Naive B cell (primary cell): Measurements from ENCODE around the gene TKTL1. TPM values are rescaled to one million over a fixed set of nuclear protein-coding genes. Genes with fewer than 3 reads are reported as not detected.

Experiments
- ATAC-seq, 2 donors: fragments of 150-1000 bp; cut with Tn5 transposase; 2 replicates each; pipeline ENCODE4 v1.10.0; 2021; ENCODE audit warnings: low read depth in 2 of 2, mild to moderate bottlenecking in 2 of 2, moderate library complexity in 2 of 2
- DNase-seq: peaks from one replicate; pipeline ENCODE4 v3.0.0; 2022
- H3K27ac Mint-ChIP-seq, 6 donors: one replicate each; pipeline ENCODE4 v1.8.0; 2020 to 2022; ENCODE audit warnings: mild to moderate bottlenecking in 6 of 6, mixed read lengths in 6 of 6, moderate library complexity in 5 of 6, inconsistent platforms in 2 of 6
- H3K27me3 Mint-ChIP-seq, 3 donors: one replicate each; pipeline ENCODE4 v1.8.0; 2021 to 2022; ENCODE audit warnings: mixed read lengths in 3 of 3, mild to moderate bottlenecking in 1 of 3
- H3K36me3 Mint-ChIP-seq, 2 donors: one replicate each; pipeline ENCODE4 v1.8.0; 2020 to 2022; ENCODE audit warnings: mixed read lengths in 2 of 2, inconsistent platforms in 1 of 2, mild to moderate bottlenecking in 1 of 2
- H3K4me1 Mint-ChIP-seq, 3 donors: one replicate each; pipeline ENCODE4 v1.8.0; 2020 to 2022; ENCODE audit warnings: mixed read lengths in 3 of 3, inconsistent platforms in 1 of 3, mild to moderate bottlenecking in 1 of 3, moderate library complexity in 1 of 3
- H3K4me3 Mint-ChIP-seq, 8 donors: one replicate each; pipeline ENCODE4 v1.8.0; 2020 to 2022; ENCODE audit warnings: mild to moderate bottlenecking in 8 of 8, mixed read lengths in 8 of 8, moderate library complexity in 8 of 8, inconsistent platforms in 2 of 8
- H3K9me3 Mint-ChIP-seq, 7 donors: one replicate each; pipeline ENCODE4 v1.8.0; 2020 to 2022; ENCODE audit warnings: mixed read lengths in 7 of 7, mild to moderate bottlenecking in 5 of 7, inconsistent platforms in 2 of 7, moderate library complexity in 1 of 7
- polyA plus RNA-seq, 6 donors: library from polyadenylated mRNA; unstranded; fragments of 300-500 nt; fragmentation: Illumina TruSeq; gene quantifications; one replicate each; pipeline ENCODE4 v1.2.3, GENCODE V29; 2021; ENCODE audit warnings: low read depth in 6 of 6

TKTL1 gene
- polyA plus RNA-seq, 6 donors from 2014 or later: 0.27 to 0.57 (median 0.38) TPM; not detected in 1

DNA sequence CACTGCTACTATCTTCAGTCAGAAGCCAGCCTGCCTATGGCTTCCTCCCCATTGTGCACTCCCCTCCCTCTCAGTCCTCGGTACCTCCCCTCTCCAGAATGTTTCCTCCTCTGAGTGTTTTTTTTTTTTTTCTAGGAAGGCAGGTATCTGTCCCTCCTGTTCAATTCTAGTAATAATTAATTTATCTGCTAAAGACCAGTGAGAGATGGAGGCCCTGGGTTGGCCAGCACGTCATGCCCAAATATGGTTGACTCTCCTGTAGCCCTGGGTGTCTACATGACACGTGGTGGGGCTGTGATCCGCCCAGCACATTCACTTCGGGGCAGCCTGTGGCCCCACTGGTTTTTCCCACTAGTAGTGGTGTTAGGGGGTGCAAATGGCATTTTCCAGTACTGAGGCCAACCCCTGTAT, 77.0 kb downstream of the TKTL1 start:
- Mint-ChIP-seq H3K27me3 (no peaks in the 10 kb centered on the region), H3K27ac (peak overlapping the region in 2 of 6 donors; percentile 32 to 50), H3K4me3 (peak overlapping the region; percentile 44 to 85 (median 70)), H3K36me3 (no peaks in the 10 kb centered on the region), H3K4me1 (peaks cover 5 to 21% (median 17%) of the 10 kb centered on the region in 3 donors), H3K9me3 (peaks cover 0 to 2% (median 0%) of the 10 kb centered on the region in 7 donors)
- no peak for DNase-seq
- ATAC-seq: no peak

DNA sequence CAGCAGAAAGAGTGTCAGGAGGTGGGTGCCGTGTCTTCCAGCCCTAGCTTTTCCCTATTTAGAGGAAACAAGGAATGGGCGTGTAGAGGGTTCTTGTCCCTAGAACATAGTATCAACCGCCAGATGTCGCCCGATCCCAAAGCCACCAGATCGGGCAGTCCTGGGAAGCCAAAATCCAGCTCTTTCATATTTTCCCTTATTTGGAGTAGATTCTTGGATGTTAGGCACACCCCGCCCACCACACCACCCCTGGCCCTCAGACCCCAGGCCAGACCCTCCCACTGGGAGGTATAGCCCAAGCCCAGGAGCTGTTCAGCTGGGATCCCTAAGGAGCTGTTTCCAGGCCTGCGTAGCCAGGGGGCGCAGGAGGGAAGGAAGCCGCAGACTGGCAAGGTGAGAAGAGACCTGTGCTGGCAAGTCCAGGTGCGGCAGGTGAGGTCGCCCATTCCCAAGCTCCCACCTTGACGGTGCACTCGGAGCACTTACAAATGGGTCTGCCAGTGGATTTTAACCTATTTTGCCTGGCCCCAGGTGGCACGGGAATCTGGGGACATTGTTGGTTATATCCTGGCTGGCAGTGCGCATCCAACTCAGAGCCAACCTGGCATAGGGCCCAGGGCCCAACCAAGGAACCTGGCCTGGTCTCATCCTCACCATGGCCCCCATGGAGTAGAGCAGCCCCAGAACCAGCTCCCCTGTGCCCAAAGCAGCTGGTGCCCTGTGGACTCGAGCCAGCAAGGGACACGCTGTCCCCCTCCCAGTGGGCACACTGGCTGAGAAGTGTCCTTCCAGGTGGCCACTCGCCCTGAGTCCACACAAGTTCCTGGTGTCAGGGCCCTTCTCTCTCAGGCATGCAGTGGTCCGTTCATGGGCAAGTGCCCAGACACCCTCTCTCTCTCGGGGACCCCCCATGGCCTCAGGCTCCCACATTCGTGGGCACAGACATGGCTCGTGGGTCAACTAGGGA, 78.0 kb downstream of the TKTL1 start:
- Mint-ChIP-seq H3K4me3 (peak overlapping the region; percentile 35 to 86 (median 71)), H3K36me3 (no peaks in the 10 kb centered on the region), H3K9me3 (peaks cover 0 to 2% (median 0%) of the 10 kb centered on the region in 7 donors), H3K4me1 (peaks cover 0 to 18% (median 11%) of the 10 kb centered on the region in 3 donors), H3K27me3 (no peaks in the 10 kb centered on the region), H3K27ac (no peak overlapping the region)
- ATAC-seq (no peak), DNase-seq (no peak)

- peak; percentile 28 for DNase-seq
- Mint-ChIP-seq H3K4me1 (peaks cover 0 to 17% (median 11%) of the 10 kb centered on the region in 3 donors), H3K36me3 (no peaks in the 10 kb centered on the region), H3K9me3 (peaks cover 0 to 2% (median 0%) of the 10 kb centered on the region in 7 donors), H3K27me3 (no peaks in the 10 kb centered on the region), H3K27ac (peak within 1 kb of the TSS in 2 of 6 donors; percentile 37 to 54), H3K4me3 (peak within 1 kb of the TSS; percentile 35 to 86 (median 71))
- no peak for ATAC-seq
These were observed 78.9 kb downstream of the TKTL1 start, which contains the start of gene FLNA for GRCh38 chrX:154374313-154375155. FLNA (minus strand) TSS chrX:154374634; CDS start chrX:154371245, 3,389 bp downstream.

- H3K27ac Mint-ChIP-seq: peak overlapping the region in 2 of 6 donors; percentile 37 to 54
- ATAC-seq: no peak
- no peak for DNase-seq
- H3K27me3 Mint-ChIP-seq: no peaks in the 10 kb centered on the region
- H3K4me3 Mint-ChIP-seq: peak overlapping the region; percentile 10 to 62 (median 49)
- no peaks in the 10 kb centered on the region for H3K36me3 Mint-ChIP-seq
- H3K9me3 Mint-ChIP-seq: peaks cover 0 to 2% (median 0%) of the 10 kb centered on the region in 7 donors
- H3K4me1 Mint-ChIP-seq: peaks cover 6 to 15% (median 14%) of the 10 kb centered on the region in 3 donors
These were observed 79.5 kb downstream of the TKTL1 start for GRCh38 chrX:154375156-154375504.

DNA sequence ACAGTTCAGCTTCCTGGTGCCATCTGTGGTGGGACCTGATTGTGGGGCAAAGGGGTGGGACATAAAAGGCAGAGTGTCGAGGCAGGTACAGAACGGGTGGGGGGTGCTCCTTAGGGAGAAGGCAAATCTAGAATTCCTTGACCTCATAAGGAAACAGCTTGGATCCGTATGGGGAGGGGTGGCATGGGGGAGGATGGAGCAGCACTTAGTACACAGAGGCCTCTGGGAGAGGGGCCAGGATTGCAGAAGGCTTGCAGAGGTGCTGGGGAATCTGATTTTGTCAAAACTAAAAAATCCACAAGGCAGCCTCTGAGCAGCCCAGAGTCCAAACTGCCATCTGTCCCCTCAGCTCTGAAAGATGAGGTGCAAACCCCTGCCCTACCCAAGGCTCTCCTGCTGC, 81.2 kb downstream of the TKTL1 start:
- DNase-seq (no peak), ATAC-seq (no peak)
- peak overlapping the region in 2 of 8 donors; percentile 13 to 59 for H3K4me3 Mint-ChIP-seq
- peaks cover 6 to 25% (median 23%) of the 10 kb centered on the region in 3 donors for H3K4me1 Mint-ChIP-seq
- H3K27ac Mint-ChIP-seq: peak overlapping the region in 2 of 6 donors; percentile 2 to 91
- H3K9me3 Mint-ChIP-seq: peaks cover 0 to 2% (median 0%) of the 10 kb centered on the region in 7 donors
- H3K27me3 Mint-ChIP-seq: no peaks in the 10 kb centered on the region
- no peaks in the 10 kb centered on the region for H3K36me3 Mint-ChIP-seq

- H3K9me3 Mint-ChIP-seq: peaks cover 0 to 2% (median 0%) of the 10 kb centered on the region in 7 donors
- H3K36me3 Mint-ChIP-seq: no peaks in the 10 kb centered on the region
- DNase-seq (peak; percentile 55), ATAC-seq (peak; percentile 1 to 2)
- H3K27ac Mint-ChIP-seq: peak overlapping the region; percentile 75 to 97 (median 92)
- peaks cover 6 to 23% (median 18%) of the 10 kb centered on the region in 3 donors for H3K4me1 Mint-ChIP-seq
- H3K4me3 Mint-ChIP-seq: peak overlapping the region; percentile 64 to 87 (median 78)
- H3K27me3 Mint-ChIP-seq: no peaks in the 10 kb centered on the region
These were observed 82.6 kb downstream of the TKTL1 start for GRCh38 chrX:154378059-154378798.

DNA sequence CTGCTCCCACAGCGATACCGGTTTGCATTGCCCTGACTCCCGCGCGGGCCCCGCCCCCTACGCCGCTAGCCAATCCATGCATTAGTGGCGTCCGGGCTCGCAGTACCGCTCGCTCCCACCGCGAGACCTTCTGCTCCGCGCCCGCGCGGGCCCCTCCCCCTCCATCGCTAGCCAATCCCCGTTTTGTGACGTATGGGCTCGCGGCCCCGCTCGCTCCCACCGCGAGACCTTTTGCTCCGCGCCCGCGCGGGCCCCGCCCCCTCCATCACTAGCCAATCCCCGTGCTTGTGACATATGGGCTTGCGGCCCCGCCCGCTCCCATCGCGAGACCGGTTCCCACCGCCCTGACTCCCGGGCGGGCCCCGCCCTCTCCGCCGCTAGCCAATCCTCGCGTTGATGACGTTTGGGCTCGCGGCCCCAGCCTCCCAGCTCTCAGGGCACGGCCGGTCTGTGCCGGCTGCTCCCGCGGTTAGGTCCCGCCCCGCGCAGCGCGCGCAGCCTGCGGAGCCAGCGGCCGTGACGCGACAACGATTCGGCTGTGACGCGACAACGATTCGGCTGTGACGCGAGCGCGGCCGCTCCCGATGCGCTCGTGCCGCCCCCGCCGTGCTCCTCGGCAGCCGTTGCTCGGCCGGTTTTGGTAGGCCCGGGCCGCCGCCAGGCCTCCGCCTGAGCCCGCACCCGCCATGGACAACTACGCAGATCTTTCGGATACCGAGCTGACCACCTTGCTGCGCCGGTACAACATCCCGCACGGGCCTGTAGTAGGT, 83.4 kb downstream of the TKTL1 start, which contains the start of gene EMD:
EMD (plus strand) TSS at position 497 of the 770 bp plus-strand sequence; CDS start at position 687, 190 bp downstream.
- DNase-seq: peak; percentile 95
- no peaks in the 10 kb centered on the region for H3K36me3 Mint-ChIP-seq
- no peaks in the 10 kb centered on the region for H3K27me3 Mint-ChIP-seq
- ATAC-seq: peak; percentile 74
- H3K4me3 Mint-ChIP-seq: peak within 1 kb of the TSS; percentile 71 to 92 (median 82)
- peaks cover 6 to 18% (median 15%) of the 10 kb centered on the region in 3 donors for H3K4me1 Mint-ChIP-seq
- peak within 1 kb of the TSS; percentile 91 to 97 (median 94) for H3K27ac Mint-ChIP-seq
- H3K9me3 Mint-ChIP-seq: peaks cover 0 to 2% (median 0%) of the 10 kb centered on the region in 7 donors

DNA sequence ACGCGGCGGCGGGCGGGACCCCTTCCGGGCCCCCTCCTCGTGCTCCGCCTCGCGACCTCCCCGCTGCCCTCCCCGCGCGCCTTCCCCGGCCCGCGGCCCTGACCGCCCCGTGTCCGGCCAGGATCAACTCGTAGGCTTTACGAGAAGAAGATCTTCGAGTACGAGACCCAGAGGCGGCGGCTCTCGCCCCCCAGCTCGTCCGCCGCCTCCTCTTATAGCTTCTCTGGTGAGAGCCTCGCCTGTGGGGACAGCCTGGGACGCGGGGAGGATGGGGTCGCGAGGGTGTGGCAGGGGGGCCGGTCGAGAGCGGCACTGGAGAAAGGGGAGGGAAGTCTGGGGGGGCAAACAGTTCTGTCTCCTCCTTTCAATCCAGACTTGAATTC, 84.0 kb downstream of the TKTL1 start:
- no peaks in the 10 kb centered on the region for H3K27me3 Mint-ChIP-seq
- H3K4me1 Mint-ChIP-seq: peaks cover 6 to 21% (median 18%) of the 10 kb centered on the region in 3 donors
- H3K9me3 Mint-ChIP-seq: peaks cover 0 to 2% (median 0%) of the 10 kb centered on the region in 7 donors
- H3K36me3 Mint-ChIP-seq: no peaks in the 10 kb centered on the region
- DNase-seq (no peak), ATAC-seq (no peak)
- peak overlapping the region; percentile 71 to 92 (median 82) for H3K4me3 Mint-ChIP-seq
- H3K27ac Mint-ChIP-seq: peak overlapping the region; percentile 85 to 96 (median 92)

Other genes starting within 250 kb of the TKTL1 start
- 10 to 100 TPM in 5 of 6 donors, 1 to 10 TPM in 1; 4.5 to 21.0 (median 12.8) TPM for gene MECP2, start 198.1 kb upstream of the TKTL1 start, polyA plus RNA-seq
- gene OPN1LW, start 151.6 kb upstream of the TKTL1 start, polyA plus RNA-seq: not detected
- gene OPN1MW, start 113.2 kb upstream of the TKTL1 start, polyA plus RNA-seq: not detected
- gene OPN1MW2, start 76.0 kb upstream of the TKTL1 start, polyA plus RNA-seq: not detected
- gene OPN1MW3, start 38.2 kb upstream of the TKTL1 start, polyA plus RNA-seq: under 1 TPM in 1 of 6 donors, not detected in 5; 0.13 TPM
- gene TEX28, start 671 bp upstream of the TKTL1 start, polyA plus RNA-seq: not detected
- 100 to 1,000 TPM in 2 of 6 donors, 10 to 100 TPM in 4; 39.6 to 269 (median 78.3) TPM for gene FLNA, start 78.8 kb downstream of the TKTL1 start, polyA plus RNA-seq
- gene EMD, start 83.5 kb downstream of the TKTL1 start, polyA plus RNA-seq: 10 to 100 TPM; 25.0 to 29.6 (median 27.2) TPM
- 1,000 to 10,000 TPM; 3,636 to 5,147 (median 4,635) TPM for gene RPL10, start 102.6 kb downstream of the TKTL1 start, polyA plus RNA-seq
- gene DNASE1L1, start 113.5 kb downstream of the TKTL1 start, polyA plus RNA-seq: 10 to 100 TPM in 5 of 6 donors, 1 to 10 TPM in 1; 9.5 to 23.1 (median 14.3) TPM
- gene TAFAZZIN, start 115.7 kb downstream of the TKTL1 start, polyA plus RNA-seq: 10 to 100 TPM; 31.6 to 50.2 (median 36.6) TPM
- 100 to 1,000 TPM in 1 of 6 donors, 10 to 100 TPM in 5; 81.8 to 173 (median 88.7) TPM for gene ATP6AP1, start 132.9 kb downstream of the TKTL1 start, polyA plus RNA-seq
- 10 to 100 TPM; 28.4 to 44.3 (median 35.5) TPM for gene GDI1, start 141.4 kb downstream of the TKTL1 start, polyA plus RNA-seq
- 10 to 100 TPM; 23.8 to 35.2 (median 28.2) TPM for gene FAM50A, start 148.3 kb downstream of the TKTL1 start, polyA plus RNA-seq
- 1 to 10 TPM in 3 of 6 donors, under 1 TPM in 3; 0.68 to 1.6 (median 0.99) TPM for gene PLXNA3, start 162.5 kb downstream of the TKTL1 start, polyA plus RNA-seq
- gene LAGE3, start 183.5 kb downstream of the TKTL1 start, polyA plus RNA-seq: 10 to 100 TPM; 36.4 to 47.6 (median 40.9) TPM
- 10 to 100 TPM; 18.7 to 39.4 (median 33.0) TPM for gene UBL4A, start 190.8 kb downstream of the TKTL1 start, polyA plus RNA-seq
- gene SLC10A3, start 194.8 kb downstream of the TKTL1 start, polyA plus RNA-seq: 10 to 100 TPM; 33.5 to 65.1 (median 38.0) TPM
- 10 to 100 TPM; 13.4 to 24.1 (median 16.7) TPM for gene FAM3A, start 220.4 kb downstream of the TKTL1 start, polyA plus RNA-seq